ENCODE data around the gene ADAR. TPM values are rescaled to one million over a fixed set of nuclear protein-coding genes. Genes with fewer than 3 reads are reported as not detected.

Gene ADAR
- total RNA-seq, 1 donor from 2014 or later, result 83.7 TPM

- ATAC-seq (peak; percentile 98), DNase-seq (ENCODE audit: low spot score) (peak; percentile 64)
These were observed 73.8 kb downstream of the ADAR start for GRCh38 chr1:154533952-154534844.

Other genes with a start within 250 kb of the ADAR start
- 171 TPM for gene IL6R, start 202.8 kb downstream of the ADAR start, total RNA-seq
- 2.2 TPM for gene TDRD10, start 106.0 kb downstream of the ADAR start, total RNA-seq
- gene SHE, start 105.8 kb downstream of the ADAR start, total RNA-seq, result 5.4 TPM
- gene UBE2Q1, start 49.5 kb downstream of the ADAR start, total RNA-seq, result 35.4 TPM
- 0.10 TPM for gene CHRNB2, start 40.4 kb downstream of the ADAR start, total RNA-seq